Loucy (cell line): ENCODE results near the gene PDILT.

Source experiments
- EZH2phosphoT487 ChIP-seq: fragments of 200-600 bp; IDR thresholded peaks from 2 replicates; pipeline ENCODE4 v1.6.1; 2018; ENCODE audit warnings: antibody characterized with exemption, mild to moderate bottlenecking, moderate library complexity, borderline replicate concordance
- TF ChIP-seq, protein P1 (sequence below): fragments of 200-600 bp; sonication (generic); conservative IDR thresholded peaks from 2 replicates; pipeline ENCODE4 v1.5.1; 2014; ENCODE audit warnings: mild to moderate bottlenecking, antibody characterized with exemption, low read length

DNA sequence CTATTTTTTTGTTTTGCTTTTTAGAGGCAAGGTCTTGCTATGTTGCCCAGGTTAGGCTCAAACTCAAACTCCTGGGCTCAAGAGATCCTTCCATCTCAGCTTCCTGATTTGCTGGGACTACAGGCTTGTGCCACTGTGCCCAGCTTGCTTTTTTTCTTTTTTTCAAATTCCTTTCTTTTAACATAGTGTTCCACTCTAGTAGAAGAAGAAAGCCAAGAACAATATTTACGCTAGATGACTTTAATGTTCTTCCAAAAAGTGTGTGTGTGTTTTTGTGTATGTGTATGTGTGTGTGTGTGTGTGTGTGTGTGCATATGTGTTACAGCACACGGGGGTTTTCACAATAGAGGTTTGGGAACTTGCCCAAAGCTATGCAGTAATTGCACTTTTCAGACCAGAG lies 41.3 kb downstream of the PDILT start:
- TF ChIP-seq, protein P1, sequence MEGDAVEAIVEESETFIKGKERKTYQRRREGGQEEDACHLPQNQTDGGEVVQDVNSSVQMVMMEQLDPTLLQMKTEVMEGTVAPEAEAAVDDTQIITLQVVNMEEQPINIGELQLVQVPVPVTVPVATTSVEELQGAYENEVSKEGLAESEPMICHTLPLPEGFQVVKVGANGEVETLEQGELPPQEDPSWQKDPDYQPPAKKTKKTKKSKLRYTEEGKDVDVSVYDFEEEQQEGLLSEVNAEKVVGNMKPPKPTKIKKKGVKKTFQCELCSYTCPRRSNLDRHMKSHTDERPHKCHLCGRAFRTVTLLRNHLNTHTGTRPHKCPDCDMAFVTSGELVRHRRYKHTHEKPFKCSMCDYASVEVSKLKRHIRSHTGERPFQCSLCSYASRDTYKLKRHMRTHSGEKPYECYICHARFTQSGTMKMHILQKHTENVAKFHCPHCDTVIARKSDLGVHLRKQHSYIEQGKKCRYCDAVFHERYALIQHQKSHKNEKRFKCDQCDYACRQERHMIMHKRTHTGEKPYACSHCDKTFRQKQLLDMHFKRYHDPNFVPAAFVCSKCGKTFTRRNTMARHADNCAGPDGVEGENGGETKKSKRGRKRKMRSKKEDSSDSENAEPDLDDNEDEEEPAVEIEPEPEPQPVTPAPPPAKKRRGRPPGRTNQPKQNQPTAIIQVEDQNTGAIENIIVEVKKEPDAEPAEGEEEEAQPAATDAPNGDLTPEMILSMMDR: no peak
- no peak for TF ChIP-seq EZH2phosphoT487
